ENCODE data around the gene CEBPE.

The CEBPE gene

GRCh38 chr14:23130871-23131270 is 11.8 kb upstream of the CEBPE start:
- no peaks in the 10 kb centered on the region for H3K9me3 ChIP-seq (ENCODE audit: low read length)
- no peaks in the 10 kb centered on the region for H3K9me2 ChIP-seq (ENCODE audit: low read depth, low read length)
- no peaks in the 10 kb centered on the region for H3K4me1 ChIP-seq (ENCODE audit: insufficient read depth, low read length, severe bottlenecking)
- H3K27ac ChIP-seq (ENCODE audit: low read depth, low read length, poor library complexity, severe bottlenecking): no peak overlapping the region
- TF ChIP-seq EZH2 (IDR thresholded peaks at IDR 0.05; ENCODE audit: borderline replicate concordance, low read length) (no peak), CTCF (IDR thresholded peaks at IDR 0.05; ENCODE audit: low read length) (no peak)
- H3F3A ChIP-seq (ENCODE audit: insufficient read depth, low read length): no peaks in the 10 kb centered on the region
- H3K9ac ChIP-seq (ENCODE audit: low read length): no peak overlapping the region
- no peak overlapping the region for H3K4me2 ChIP-seq (ENCODE audit: low read length)
- no peak overlapping the region for H3K4me3 ChIP-seq (ENCODE audit: low read depth, low read length, poor library complexity, severe bottlenecking)
- no peaks in the 10 kb centered on the region for H3K36me3 ChIP-seq (ENCODE audit: insufficient read depth, low read length)
- no peaks in the 10 kb centered on the region for H3K79me2 ChIP-seq (ENCODE audit: insufficient read depth, low read length)
- H4K20me1 ChIP-seq (ENCODE audit: insufficient read depth, low read length): no peaks in the 10 kb centered on the region
- H3K27me3 ChIP-seq (ENCODE audit: insufficient read depth, low read length): no peaks in the 10 kb centered on the region; the same call in 1 of the 2 replicates
- H2AFZ ChIP-seq (ENCODE audit: low read length): no peak overlapping the region

GRCh38 chr14:23129759-23130316 is 10.8 kb upstream of the CEBPE start:
- H3K9me3 ChIP-seq (ENCODE audit: low read length): no peaks in the 10 kb centered on the region
- no peak overlapping the region for H2AFZ ChIP-seq (ENCODE audit: low read length)
- no peaks in the 10 kb centered on the region; the same call in 1 of the 2 replicates for H3K27me3 ChIP-seq (ENCODE audit: insufficient read depth, low read length)
- H3K36me3 ChIP-seq (ENCODE audit: insufficient read depth, low read length): no peaks in the 10 kb centered on the region
- no peaks in the 10 kb centered on the region for H3K79me2 ChIP-seq (ENCODE audit: insufficient read depth, low read length)
- no peak overlapping the region for H3K9ac ChIP-seq (ENCODE audit: low read length)
- no peak overlapping the region for H3K4me3 ChIP-seq (ENCODE audit: low read depth, low read length, poor library complexity, severe bottlenecking)
- no peak overlapping the region for H3K27ac ChIP-seq (ENCODE audit: low read depth, low read length, poor library complexity, severe bottlenecking)
- no peaks in the 10 kb centered on the region for H3F3A ChIP-seq (ENCODE audit: insufficient read depth, low read length)
- no peaks in the 10 kb centered on the region for H3K9me2 ChIP-seq (ENCODE audit: low read depth, low read length)
- TF ChIP-seq CTCF (IDR thresholded peaks at IDR 0.05; ENCODE audit: low read length) (no peak), EZH2 (IDR thresholded peaks at IDR 0.05; ENCODE audit: borderline replicate concordance, low read length) (no peak)
- H3K4me1 ChIP-seq (ENCODE audit: insufficient read depth, low read length, severe bottlenecking): no peaks in the 10 kb centered on the region
- no peak overlapping the region for H3K4me2 ChIP-seq (ENCODE audit: low read length)
- H4K20me1 ChIP-seq (ENCODE audit: insufficient read depth, low read length): no peaks in the 10 kb centered on the region

GRCh38 chr14:23128969-23129758 is 10.1 kb upstream of the CEBPE start:
- Histone ChIP-seq H3K27me3 (ENCODE audit: insufficient read depth, low read length) (no peaks in the 10 kb centered on the region; the same call in 1 of the 2 replicates), H3K4me1 (ENCODE audit: insufficient read depth, low read length, severe bottlenecking) (no peaks in the 10 kb centered on the region), H2AFZ (ENCODE audit: low read length) (no peak overlapping the region), H3F3A (ENCODE audit: insufficient read depth, low read length) (no peaks in the 10 kb centered on the region), H3K9me3 (ENCODE audit: low read length) (no peaks in the 10 kb centered on the region), H3K9ac (ENCODE audit: low read length) (no peak overlapping the region), H3K79me2 (ENCODE audit: insufficient read depth, low read length) (no peaks in the 10 kb centered on the region), H3K4me3 (ENCODE audit: low read depth, low read length, poor library complexity, severe bottlenecking) (no peak overlapping the region), H4K20me1 (ENCODE audit: insufficient read depth, low read length) (no peaks in the 10 kb centered on the region), H3K4me2 (ENCODE audit: low read length) (no peak overlapping the region), H3K27ac (ENCODE audit: low read depth, low read length, poor library complexity, severe bottlenecking) (no peak overlapping the region), H3K9me2 (ENCODE audit: low read depth, low read length) (no peaks in the 10 kb centered on the region), H3K36me3 (ENCODE audit: insufficient read depth, low read length) (no peaks in the 10 kb centered on the region)
- TF ChIP-seq EZH2 (IDR thresholded peaks at IDR 0.05; ENCODE audit: borderline replicate concordance, low read length): no peak
- TF ChIP-seq CTCF (IDR thresholded peaks at IDR 0.05; ENCODE audit: low read length): no peak

Measured in OCI-LY1 (cell line).